ENCODE data around the gene HMG20B. TPM values are rescaled to one million over a fixed set of nuclear protein-coding genes. Genes with fewer than 3 reads are reported as not detected.

Gene HMG20B
- polyA plus RNA-seq, 1 donor, result 76.6 TPM

DNA sequence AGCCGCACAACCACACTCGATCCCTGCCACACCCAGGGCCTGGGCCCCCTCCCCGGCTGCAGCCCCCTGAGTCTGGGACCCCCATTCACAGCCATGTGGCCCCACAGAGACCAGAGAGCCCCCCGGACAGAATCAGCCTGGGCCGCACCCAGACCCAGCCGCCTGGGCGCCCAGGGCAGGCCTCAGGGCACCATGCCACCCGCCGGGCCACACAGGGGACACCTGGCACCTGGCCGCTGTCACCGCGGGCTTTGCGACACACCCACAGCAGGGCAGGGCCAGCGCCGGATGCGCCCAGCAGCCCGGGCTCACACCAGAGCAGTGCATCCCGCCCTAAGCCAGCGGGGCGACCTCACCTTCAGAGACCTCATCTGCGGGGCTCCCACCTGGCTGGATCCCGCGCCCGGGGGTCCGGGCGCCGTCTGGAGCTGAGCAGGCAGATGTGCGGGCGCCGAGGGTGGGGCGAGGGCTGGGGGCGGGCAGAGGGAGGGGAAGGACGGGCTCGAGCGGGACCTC lies 33.5 kb downstream of the HMG20B start:
- no peak for DNase-seq

DNA sequence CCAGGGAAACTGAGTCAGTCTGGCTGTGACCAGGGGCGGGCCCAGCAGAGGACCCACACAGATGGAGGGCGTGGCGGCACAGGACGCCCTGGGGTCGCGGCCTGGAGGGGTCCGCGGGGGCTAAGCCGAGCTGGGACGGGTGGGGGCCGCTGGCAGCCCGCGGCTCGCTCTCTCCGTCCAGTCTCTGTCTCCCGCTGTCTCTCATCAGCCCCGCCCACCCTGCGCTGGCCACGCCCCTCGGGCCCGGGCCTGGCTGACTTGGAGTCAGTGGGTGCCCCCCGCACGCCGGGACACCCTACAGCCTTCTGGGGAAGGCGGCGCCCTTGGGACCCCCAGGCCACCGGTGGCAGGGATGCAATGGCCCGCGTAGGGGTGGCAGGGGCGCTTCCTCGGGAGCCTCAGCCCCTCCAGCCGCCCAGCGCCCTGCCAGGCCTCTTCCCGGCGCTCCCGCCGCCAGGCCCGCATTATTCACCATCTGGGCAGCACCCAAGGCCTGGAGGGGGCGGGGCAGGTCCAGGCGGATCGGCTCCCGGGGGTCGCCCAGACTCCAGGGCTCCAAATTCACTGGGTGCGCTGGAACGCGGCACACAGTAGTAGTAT lies 34.0 kb downstream of the HMG20B start, which contains the start of gene TBXA2R:
TSS of gene TBXA2R (minus strand) at position 186 of the 600 bp plus-strand sequence. CDS start 6,241 bp downstream, outside the sequence.
- no peak for DNase-seq

GRCh38 chr19:3607303-3608078 lies 34.7 kb downstream of the HMG20B start:
- no peak for DNase-seq

GRCh38 chr19:3608079-3608641 lies 35.4 kb downstream of the HMG20B start:
- no peak for DNase-seq

- no peak for DNase-seq
These were observed 36.1 kb downstream of the HMG20B start for GRCh38 chr19:3608750-3609322.

GRCh38 chr19:3609779-3610719 lies 37.3 kb downstream of the HMG20B start:
- no peak for DNase-seq

DNA sequence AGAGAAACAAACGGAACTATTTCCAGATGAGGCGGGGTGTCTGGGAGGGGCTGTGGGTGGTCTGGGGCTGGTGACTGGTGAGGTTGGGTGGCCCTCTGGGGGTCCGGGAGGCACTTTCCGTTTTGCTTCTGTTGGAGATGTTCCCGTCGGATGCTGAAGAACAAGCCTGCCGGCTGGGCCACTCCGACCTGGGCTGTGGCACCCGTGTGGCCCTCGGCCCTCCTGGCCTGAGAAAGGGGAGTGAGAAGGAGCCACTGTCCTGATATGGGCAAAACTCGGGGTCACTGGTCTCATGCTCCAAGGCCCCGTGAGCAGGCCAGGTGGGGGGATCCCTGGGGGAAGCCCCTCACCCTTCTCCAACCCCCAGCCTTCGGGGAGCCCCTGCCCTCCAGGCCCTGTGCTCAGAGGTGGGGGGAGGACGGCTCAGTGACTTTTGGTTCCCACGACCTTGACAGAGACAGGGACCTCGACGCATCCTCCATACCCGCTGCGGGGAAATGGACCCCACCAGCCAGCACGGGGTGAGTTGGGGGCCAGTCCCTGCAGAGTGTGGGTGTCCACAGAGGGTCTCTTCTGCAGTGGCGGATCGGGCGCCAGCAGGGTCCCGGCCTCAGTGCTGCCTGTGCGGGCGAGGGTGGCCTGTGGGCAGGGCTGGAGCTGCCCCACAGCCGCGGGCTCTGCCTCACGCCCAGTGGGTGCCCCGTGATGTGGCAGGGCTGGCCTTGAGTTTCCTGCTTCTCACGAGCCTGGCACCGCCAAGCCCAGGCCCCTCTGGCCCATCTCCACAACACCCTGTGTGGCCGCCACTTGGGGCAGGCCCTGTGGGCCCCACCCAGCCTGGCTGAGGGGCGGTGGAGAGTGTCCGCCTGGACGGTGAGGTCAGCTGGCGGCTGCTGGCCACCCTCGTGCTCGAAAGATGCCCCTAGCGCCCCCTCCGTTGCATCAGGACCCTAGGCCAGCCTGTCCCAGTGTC lies 38.3 kb downstream of the HMG20B start:
- no peak for DNase-seq

GRCh38 chr19:3611841-3612240 lies 39.1 kb downstream of the HMG20B start:
- no peak for DNase-seq

DNA sequence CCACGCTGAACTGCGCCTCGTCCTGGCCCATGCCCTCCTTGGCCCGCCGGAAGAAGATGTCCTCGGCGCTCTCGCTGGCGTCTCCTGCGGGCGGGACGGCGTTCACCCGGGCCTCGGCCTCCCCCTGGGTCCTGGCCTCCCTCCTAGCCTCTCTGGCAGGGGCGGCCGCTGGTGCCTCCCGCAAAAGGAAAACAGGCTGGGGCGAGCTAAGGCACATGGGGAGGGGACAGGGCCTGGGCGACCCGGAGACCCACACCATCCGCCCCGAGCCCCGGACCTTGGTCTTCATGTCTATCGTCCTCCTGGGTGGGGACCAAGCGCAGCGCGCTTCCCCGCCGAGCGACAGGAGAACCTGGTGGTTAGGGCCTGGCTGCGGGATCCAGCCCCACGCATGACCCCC lies 39.6 kb downstream of the HMG20B start:
- DNase-seq, result no peak

- no peak for DNase-seq
These were observed 40.4 kb downstream of the HMG20B start for GRCh38 chr19:3612901-3613741.

DNA sequence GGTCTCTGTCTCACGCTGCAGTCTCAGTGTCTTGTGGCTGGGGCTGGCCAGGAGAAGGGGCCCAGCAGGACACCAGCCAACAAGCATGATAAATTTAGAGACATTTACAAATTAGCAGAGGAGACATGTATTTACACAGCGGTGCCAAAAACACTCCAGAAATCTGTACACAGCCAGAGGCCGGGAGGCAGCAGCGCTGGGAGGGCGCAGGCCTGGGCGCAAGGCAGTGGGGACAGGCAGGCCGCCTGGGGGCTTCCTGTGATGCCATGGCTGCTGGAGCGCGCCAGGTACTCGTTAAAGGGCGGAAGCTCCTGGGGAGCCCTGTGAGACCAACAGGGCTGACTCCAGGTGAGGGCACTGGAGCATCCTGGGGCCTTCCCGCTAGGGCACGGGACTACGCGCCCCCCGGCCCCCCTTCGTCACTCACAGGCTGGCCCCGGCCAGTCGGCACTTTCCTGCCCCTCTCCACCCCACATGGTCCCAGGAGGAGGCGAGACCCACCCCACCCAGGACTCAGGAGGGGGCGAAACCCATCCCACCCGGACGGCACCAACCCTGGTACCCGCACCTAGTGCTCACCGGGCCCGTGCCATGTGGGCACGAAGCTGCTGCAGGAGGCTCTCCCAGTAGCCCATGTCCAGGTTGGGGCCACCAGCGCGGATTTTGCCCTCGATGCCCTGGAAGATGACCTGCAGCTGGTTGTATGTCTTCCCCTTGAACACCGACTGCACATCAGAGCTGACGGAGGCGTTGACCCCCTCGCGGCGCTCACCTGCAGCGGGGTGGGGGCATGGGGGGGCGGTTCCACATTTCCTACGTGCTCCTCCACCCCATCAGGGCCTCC lies 41.3 kb downstream of the HMG20B start:
- DNase-seq, result no peak

GRCh38 chr19:3614858-3615505 lies 42.2 kb downstream of the HMG20B start:
- DNase-seq, result no peak

GRCh38 chr19:3615524-3616135 lies 42.9 kb downstream of the HMG20B start:
- DNase-seq, result no peak

DNA sequence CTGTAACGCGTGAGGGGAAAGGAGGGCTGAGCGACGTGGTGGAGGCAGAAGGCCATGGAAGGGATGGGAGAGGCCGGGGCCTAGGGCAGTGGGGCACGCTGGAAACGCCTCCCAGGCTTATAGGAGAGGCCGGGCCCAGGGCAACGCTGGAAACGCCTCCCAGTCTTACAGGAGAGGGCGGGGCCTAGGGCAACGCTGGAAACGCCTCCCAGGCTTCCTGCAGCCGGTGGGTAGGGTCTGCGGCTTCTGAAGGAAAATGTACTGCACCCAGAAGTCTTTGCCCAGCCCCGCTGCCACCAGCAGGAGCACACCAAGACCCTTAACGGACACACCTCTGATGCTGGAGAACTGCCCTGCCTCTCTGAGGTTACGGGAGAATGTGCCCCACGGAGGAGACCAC lies 44.7 kb downstream of the HMG20B start:
- no peak for DNase-seq

DNA sequence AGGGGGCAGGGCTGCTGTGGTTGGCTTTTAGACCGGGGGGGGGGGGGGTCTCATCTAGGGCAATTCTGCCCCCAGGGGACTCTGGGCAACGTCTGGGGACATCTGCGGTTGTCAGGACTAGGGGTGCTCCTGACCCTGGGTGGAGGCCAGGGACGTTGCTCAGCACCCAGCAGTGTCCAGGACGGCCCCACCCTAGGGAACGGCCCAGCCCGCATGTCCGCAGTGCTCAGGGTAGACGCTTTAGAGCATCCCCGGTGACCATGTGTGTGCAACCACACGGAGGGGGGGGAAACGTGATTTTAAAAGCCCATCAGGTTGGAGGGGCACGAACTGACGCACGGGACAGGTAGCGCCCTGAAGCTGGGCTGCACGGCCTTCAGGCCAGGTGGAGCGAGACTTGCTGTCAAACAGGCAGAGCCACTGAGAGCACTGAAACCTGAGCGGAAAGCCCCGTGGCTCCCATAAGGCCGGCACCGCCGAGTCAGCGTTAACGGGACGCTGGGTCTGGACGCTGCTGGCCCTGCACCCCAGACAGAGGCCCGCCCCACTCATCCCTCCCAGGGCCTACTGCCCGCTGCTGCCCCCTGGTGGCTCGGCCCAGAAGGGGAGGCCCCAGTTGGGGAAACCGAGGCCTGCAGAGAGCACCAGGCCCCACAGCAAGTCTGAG lies 45.5 kb downstream of the HMG20B start:
- no peak for DNase-seq

DNA sequence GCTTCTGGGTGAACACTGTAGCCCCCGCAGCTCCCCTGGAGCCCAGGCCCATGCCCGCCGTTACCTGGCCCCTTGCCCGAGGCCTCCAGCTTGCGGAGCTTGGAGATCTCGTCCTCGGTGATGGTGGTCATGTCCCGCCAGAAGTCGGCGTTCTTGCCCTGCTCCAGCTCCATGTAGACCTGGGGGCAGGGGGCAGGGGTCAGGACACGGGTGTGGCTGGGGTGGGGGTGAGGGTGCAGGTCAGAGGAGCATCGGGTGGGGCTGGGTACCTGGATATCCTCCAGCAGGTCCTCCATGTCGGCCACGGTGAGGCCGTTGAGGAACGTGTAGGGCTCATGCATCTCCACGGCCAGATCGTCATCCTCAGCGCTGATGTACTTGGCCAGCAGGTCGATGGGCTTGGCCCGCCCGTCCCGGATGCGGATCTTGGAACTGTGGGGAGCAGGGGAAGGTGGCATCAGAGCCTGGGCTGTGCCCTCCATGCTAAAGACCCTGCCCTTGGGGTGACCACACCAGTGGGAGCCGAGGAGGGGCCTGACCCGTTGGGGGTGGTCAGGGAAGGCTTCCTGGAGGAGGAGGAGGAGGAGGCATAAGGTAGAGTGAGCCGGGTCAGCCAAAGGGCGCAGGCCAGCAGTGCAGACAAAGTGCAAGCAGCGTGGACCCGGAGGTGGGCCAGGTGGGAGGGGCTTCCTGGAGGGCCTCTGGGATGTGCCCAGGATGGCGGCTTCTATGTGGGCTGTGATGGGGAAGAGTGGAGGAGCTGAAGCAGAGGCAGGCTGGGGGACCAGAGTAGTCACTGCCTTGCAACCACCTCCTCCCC lies 46.3 kb downstream of the HMG20B start:
- DNase-seq, result no peak

Data from left kidney (tissue), 2 donors.